Duodenal mucosa (tissue), 2 donors: ENCODE measurements around the gene PCSK5.

ENCODE experiments used
- H3K27ac ChIP-seq: one replicate; pipeline ENCODE4 v1.7.0; 2013; ENCODE audit warnings: low read depth, low read length
- H3K27me3 ChIP-seq, 2 donors: one replicate each; pipeline ENCODE4 v1.7.0; 2013; ENCODE audit warnings: low read length in 2 of 2, control low read depth in 1 of 2; ENCODE audit not compliant: insufficient read depth in 2 of 2, control insufficient read depth in 1 of 2
- H3K36me3 ChIP-seq, 2 donors: one replicate each; pipeline ENCODE4 v1.7.0; 2013; ENCODE audit warnings: low read length in 2 of 2, control low read depth in 1 of 2; ENCODE audit not compliant: insufficient read depth in 2 of 2, control insufficient read depth in 1 of 2
- H3K4me1 ChIP-seq, 2 donors: one replicate each; pipeline ENCODE4 v1.7.0; 2013; ENCODE audit warnings: low read length in 2 of 2, control low read depth in 1 of 2; ENCODE audit not compliant: insufficient read depth in 2 of 2, control insufficient read depth in 1 of 2
- H3K4me3 ChIP-seq, 2 donors: one replicate each; pipeline ENCODE4 v1.7.0; 2013; ENCODE audit warnings: low read length in 2 of 2, low read depth in 1 of 2
- H3K9ac ChIP-seq, 2 donors: one replicate each; pipeline ENCODE4 v1.7.0; 2013; ENCODE audit warnings: low read length in 2 of 2, low read depth in 1 of 2
- H3K9me3 ChIP-seq, 2 donors: one replicate each; pipeline ENCODE4 v1.7.0; 2013; ENCODE audit warnings: low read length in 2 of 2, control low read depth in 1 of 2; ENCODE audit not compliant: control insufficient read depth in 1 of 2

PCSK5 gene

GRCh38 chr9:75890472-75891276, at the start of gene PCSK5:
Gene PCSK5 (plus strand): TSS chr9:75890673. CDS start chr9:75891182, 509 bp downstream.
- peaks cover 14 to 30% of the 10 kb centered on the region in 2 donors for H3K4me1 ChIP-seq
- no peaks in the 10 kb centered on the region for H3K27me3 ChIP-seq
- peak within 1 kb of the TSS; percentile 82 for H3K27ac ChIP-seq
- H3K9me3 ChIP-seq = no peaks in the 10 kb centered on the region
- no peaks in the 10 kb centered on the region for H3K36me3 ChIP-seq
- H3K4me3 ChIP-seq = peak within 1 kb of the TSS; percentile 70 to 72
- H3K9ac ChIP-seq = peak within 1 kb of the TSS; percentile 59 to 85

- Histone ChIP-seq H3K36me3 (no peaks in the 10 kb centered on the region), H3K4me3 (no peak overlapping the region), H3K27me3 (no peaks in the 10 kb centered on the region), H3K9me3 (peaks cover 3 to 5% of the 10 kb centered on the region in 2 donors), H3K4me1 (no peaks in the 10 kb centered on the region), H3K27ac (no peak overlapping the region), H3K9ac (no peak overlapping the region)
These were observed 46.2 kb upstream of the PCSK5 start for GRCh38 chr9:75844321-75844720.

- Histone ChIP-seq H3K36me3 (no peaks in the 10 kb centered on the region), H3K27ac (no peak overlapping the region), H3K4me3 (no peak overlapping the region), H3K4me1 (no peaks in the 10 kb centered on the region), H3K9ac (no peak overlapping the region), H3K27me3 (no peaks in the 10 kb centered on the region), H3K9me3 (peaks cover 3 to 5% of the 10 kb centered on the region in 2 donors)
These were observed 44.7 kb upstream of the PCSK5 start for GRCh38 chr9:75845806-75846205.

- Histone ChIP-seq H3K4me1 (no peaks in the 10 kb centered on the region), H3K4me3 (no peak overlapping the region), H3K36me3 (no peaks in the 10 kb centered on the region), H3K27ac (no peak overlapping the region), H3K9me3 (peaks cover 3 to 5% of the 10 kb centered on the region in 2 donors), H3K27me3 (no peaks in the 10 kb centered on the region), H3K9ac (no peak overlapping the region)
These were observed 43.4 kb upstream of the PCSK5 start for GRCh38 chr9:75847085-75847484.

GRCh38 chr9:75850459-75851200, 39.8 kb upstream of the PCSK5 start:
- no peaks in the 10 kb centered on the region for H3K36me3 ChIP-seq
- H3K27ac ChIP-seq = no peak overlapping the region
- H3K4me3 ChIP-seq = no peak overlapping the region
- no peaks in the 10 kb centered on the region for H3K27me3 ChIP-seq
- H3K9ac ChIP-seq = no peak overlapping the region
- H3K9me3 ChIP-seq = no peaks in the 10 kb centered on the region
- no peaks in the 10 kb centered on the region for H3K4me1 ChIP-seq

- H3K27ac ChIP-seq = no peak overlapping the region
- no peaks in the 10 kb centered on the region for H3K36me3 ChIP-seq
- H3K9ac ChIP-seq = no peak overlapping the region
- no peaks in the 10 kb centered on the region for H3K27me3 ChIP-seq
- no peaks in the 10 kb centered on the region for H3K9me3 ChIP-seq
- H3K4me1 ChIP-seq = no peaks in the 10 kb centered on the region
- H3K4me3 ChIP-seq = no peak overlapping the region
These were observed 38.6 kb upstream of the PCSK5 start for GRCh38 chr9:75851917-75852316.

GRCh38 chr9:75852746-75853145, 37.7 kb upstream of the PCSK5 start:
- Histone ChIP-seq H3K27me3 (no peaks in the 10 kb centered on the region), H3K27ac (no peak overlapping the region), H3K4me1 (no peaks in the 10 kb centered on the region), H3K4me3 (no peak overlapping the region), H3K9ac (no peak overlapping the region), H3K36me3 (no peaks in the 10 kb centered on the region), H3K9me3 (no peaks in the 10 kb centered on the region)

GRCh38 chr9:75855509-75855908, 35.0 kb upstream of the PCSK5 start:
- Histone ChIP-seq H3K36me3 (no peaks in the 10 kb centered on the region), H3K9ac (no peak overlapping the region), H3K27ac (no peak overlapping the region), H3K9me3 (no peaks in the 10 kb centered on the region), H3K4me3 (no peak overlapping the region), H3K27me3 (no peaks in the 10 kb centered on the region), H3K4me1 (no peaks in the 10 kb centered on the region)

GRCh38 chr9:75858497-75859092, 31.9 kb upstream of the PCSK5 start:
- Histone ChIP-seq H3K4me3 (no peak overlapping the region), H3K36me3 (no peaks in the 10 kb centered on the region), H3K27me3 (no peaks in the 10 kb centered on the region), H3K4me1 (no peaks in the 10 kb centered on the region), H3K9ac (no peak overlapping the region), H3K9me3 (no peaks in the 10 kb centered on the region), H3K27ac (no peak overlapping the region)

GRCh38 chr9:75864266-75864665, 26.2 kb upstream of the PCSK5 start:
- Histone ChIP-seq H3K9me3 (no peaks in the 10 kb centered on the region), H3K36me3 (no peaks in the 10 kb centered on the region), H3K4me3 (no peak overlapping the region)

More at GRCh38 chr9:75864266-75864665, 26.2 kb upstream of the PCSK5 start:
- Histone ChIP-seq H3K4me1 (peaks cover 4 to 10% of the 10 kb centered on the region in 2 donors), H3K27me3 (no peaks in the 10 kb centered on the region), H3K27ac (no peak overlapping the region), H3K9ac (no peak overlapping the region)
